Measurements from ENCODE around the gene FDXR.

FDXR gene

DNA sequence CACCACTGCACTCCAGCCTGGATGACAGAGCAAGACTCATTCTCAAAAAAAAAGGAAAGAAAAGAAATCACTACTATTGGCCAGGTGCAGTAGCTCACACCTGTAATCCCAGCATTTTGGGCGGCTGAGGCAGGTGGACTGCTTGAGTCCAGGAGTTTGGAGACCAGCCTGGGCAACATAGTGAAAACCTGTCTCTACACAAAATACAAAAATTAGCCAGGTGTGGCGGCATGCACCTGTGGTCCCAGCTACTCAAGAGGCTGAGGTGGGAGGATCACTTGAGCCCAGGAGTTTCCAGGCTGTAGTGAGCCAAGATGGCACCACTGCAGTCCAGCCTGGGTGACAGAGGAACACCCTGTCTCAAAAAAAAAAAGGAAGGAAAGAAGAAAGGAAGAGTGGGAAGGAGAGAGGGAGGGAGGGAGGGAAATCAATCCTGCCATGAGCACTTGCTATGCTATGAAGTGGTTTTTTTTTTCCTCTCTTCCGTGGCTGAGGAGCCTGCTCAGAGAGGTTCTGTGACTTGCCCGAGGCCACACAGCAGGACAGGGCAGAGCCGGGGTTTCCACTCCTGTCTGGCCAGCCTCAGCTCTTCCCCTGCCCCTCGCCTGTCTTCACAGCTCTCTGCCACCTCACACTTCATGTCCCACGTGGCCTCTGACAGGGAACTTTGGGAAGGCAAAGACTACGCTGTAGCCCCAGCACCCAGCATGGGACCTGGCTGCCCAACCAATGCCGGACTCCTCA, 24.0 kb downstream of the FDXR start:
- in situ Hi-C loops (cut with HindIII; ENCODE audit: low pct_ligation_motif_present, low pct_unique_long_range_greater_than_20kb, low sequenced_read_pairs) = no loop called here
- no peak for DNase-seq

DNA sequence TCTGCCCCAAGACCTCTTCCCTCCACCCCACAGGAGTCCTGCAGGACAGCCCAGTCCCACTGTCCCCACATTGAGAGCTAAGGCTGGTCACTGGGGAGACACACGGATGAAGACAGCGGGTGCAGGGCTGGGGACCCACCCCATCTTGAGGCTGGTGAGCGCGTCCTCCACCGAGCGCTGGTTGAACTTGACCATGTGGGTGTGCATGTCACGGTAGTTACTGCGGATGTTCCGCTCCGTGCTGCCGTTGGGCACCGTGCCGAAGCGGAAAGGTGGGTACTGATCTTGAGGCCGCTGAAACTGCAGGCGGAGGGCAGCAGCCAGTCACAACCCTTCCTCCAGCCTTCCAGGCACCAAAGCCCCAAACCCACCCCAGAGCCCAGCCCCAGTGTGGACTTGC, 26.2 kb downstream of the FDXR start:
- DNase-seq = no peak
- in situ Hi-C loops (cut with HindIII; ENCODE audit: low pct_ligation_motif_present, low pct_unique_long_range_greater_than_20kb, low sequenced_read_pairs) = no loop called here

DNA sequence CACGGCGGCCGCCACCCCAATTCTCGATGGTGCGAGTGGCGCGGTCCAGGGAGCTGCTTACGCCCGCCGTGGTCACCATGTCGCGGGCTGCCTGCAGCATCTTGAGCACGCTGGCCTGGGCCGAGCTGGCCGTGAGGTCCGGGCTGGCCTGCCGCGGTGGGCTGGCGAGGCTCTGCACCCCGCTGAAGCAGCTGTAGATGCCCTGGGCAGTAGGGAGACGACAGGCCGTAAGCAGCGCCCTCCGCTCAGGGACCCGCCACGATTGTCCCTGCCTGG, 29.5 kb downstream of the FDXR start:
- in situ Hi-C loops (cut with HindIII; ENCODE audit: low pct_ligation_motif_present, low pct_unique_long_range_greater_than_20kb, low sequenced_read_pairs) = no loop called here

DNA sequence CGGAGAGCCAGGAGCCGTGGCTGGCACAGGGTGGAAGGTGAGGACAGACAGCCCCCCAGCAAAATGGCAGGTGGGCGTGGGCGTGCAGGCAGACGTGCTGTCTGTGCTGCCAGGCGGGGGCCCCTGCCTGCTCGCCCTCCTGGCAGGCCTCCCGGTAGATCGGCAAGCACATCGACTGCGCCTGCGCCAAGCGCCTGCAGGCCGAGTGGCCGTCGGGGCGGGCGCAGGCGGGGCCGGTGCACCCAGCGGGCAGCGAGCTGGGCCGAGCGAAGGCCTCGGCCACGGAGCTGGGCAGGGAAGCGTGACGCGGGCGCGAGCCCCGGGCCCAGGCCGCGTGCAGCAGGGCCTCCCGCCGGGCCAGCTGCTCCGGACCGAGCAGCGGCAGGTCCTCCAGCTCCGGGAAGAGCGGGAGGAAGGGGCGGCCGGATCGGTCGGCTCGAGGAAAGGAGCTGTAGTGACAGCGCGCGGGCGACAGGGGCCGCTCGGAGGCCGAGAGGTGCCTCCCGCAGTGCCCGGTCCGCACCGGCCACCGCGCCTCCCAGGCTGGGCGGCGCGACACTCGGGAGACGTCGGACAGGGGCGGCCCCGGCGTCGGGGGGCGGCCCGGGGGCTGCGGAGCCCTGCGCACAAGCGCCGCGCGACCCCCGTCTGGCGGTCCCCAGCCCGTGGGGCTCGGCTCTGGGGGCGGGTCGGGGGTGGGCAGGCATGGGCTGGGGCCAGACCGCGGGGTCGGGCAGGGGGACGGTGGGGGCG, 30.0 kb downstream of the FDXR start:
- in situ Hi-C loops (cut with HindIII; ENCODE audit: low pct_ligation_motif_present, low pct_unique_long_range_greater_than_20kb, low sequenced_read_pairs) = no loop called here
- DNase-seq = peak; percentile 82

More for the DNA sequence above, 29.5 kb downstream of the FDXR start:
- DNase-seq = no peak

DNA sequence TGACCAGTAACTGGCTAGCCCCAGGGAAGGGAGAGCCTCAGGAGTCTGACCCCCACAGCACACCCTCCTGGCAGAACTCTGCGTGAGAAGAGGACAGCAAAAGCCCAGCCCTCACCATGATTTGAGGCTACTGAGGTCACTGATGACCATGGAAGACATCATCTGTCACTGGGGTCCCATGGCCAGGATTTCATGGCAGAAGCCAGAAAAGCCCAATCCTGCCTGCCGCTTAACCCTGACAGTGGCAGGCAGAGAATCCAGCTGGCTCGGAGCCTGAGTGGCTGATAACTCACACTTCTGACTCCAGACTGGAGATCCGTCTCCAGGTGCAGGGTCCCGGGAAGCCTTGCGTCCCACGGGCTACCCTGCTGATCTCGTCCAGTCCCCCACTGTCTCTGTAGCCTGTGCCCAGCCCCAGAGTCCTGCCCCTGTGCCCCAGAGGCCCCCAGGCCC, 30.6 kb downstream of the FDXR start:
- in situ Hi-C loops (cut with HindIII; ENCODE audit: low pct_ligation_motif_present, low pct_unique_long_range_greater_than_20kb, low sequenced_read_pairs) = no loop called here
- peak; percentile 44 for DNase-seq

DNA sequence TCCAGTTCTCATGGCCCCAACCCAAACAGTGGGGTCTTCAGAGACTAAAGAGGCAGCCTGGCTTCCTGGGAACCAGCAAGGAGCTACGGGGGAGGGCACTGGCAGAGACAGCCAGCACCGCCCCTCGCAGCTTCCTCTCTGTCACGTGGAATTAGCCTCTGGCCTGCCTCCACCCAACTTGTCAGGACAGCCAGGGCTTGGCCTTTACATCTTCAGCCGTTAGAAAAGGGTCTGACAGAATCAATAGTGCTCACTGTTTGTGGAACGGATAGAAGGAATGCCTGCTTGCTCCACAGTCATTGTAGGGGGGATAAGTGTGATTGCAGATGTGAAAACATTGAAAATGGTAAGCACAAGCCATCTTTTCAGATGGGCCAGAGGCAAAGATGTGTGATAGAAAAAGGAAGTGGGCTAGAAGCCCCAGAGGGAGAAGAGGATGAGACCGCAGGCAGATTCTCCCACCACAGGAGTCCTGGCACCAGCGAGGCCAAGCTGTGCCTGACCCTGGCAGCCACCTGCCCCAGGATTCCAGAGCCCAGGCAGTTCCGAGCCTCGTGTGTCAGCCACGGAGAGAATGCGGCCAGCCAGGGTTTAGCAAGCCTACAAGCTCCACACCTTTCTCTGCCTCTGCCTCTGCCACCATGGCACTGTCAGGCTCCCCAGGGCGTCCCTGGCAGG, 31.7 kb downstream of the FDXR start:
- in situ Hi-C loops (cut with HindIII; ENCODE audit: low pct_ligation_motif_present, low pct_unique_long_range_greater_than_20kb, low sequenced_read_pairs) = no loop called here
- no peak for DNase-seq

DNA sequence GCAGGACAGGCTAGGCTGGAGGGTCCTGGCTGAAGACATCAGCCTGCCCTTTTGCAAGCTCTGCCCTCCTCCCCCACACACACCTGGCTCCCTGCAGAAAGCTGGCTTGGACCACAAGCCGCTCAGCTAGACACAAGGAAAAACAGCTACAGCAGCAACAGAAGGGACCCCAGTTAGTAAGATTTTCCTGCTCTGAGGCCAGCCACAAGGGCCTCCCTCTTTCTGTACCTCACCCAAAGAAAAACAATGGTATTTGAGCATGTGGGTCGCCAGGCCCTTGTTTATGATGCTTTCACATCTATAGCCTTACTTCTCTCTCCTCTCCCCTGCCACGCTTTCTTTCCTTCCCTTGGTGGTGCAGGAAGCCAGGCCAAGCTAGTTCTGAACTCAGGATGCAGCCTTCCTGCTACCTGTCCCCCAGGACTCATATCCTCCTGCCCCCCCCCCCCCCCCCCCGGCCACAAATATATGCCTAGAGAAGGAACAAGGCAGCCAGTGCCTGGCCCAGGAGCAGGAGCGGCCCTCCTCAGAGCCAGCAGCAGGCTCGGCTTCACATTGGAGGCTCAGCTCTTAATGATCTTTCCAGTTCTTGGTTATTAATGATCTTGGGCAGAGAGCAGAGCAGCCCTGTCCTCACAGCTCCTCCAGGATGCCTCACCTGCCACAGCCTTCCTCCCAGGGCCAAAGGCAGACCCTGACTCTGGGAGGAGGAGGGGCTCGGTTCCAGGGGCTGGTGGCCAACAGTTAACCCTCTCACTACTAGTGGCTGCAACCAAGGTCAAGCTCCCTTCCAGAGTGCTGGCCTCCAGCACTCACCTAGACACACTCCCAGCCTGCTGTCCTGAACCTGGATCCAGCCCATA, 32.6 kb downstream of the FDXR start:
- DNase-seq = no peak
- in situ Hi-C loops (cut with HindIII; ENCODE audit: low pct_ligation_motif_present, low pct_unique_long_range_greater_than_20kb, low sequenced_read_pairs) = no loop called here

DNA sequence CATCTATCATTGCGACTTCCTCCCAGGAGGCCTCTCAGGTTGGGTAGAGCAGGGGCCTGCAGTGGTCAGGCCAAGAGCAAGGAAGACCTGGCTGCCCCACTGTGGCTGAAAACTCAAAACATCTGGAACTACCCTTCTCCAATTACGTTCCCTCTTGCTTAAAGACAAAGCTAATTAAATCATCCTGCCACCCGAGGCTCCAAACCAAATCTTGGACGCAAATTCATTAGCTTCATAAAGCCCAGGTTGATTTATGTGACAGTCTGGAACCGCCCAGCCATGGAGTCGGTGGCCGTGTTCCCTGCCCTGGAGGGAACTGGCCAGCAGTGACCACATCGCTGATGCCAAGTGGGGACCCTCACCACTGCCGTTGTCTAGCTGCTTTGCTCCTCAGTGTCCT, 34.5 kb downstream of the FDXR start:
- no peak for DNase-seq
- in situ Hi-C loops (cut with HindIII; ENCODE audit: low pct_ligation_motif_present, low pct_unique_long_range_greater_than_20kb, low sequenced_read_pairs) = no loop called here

DNA sequence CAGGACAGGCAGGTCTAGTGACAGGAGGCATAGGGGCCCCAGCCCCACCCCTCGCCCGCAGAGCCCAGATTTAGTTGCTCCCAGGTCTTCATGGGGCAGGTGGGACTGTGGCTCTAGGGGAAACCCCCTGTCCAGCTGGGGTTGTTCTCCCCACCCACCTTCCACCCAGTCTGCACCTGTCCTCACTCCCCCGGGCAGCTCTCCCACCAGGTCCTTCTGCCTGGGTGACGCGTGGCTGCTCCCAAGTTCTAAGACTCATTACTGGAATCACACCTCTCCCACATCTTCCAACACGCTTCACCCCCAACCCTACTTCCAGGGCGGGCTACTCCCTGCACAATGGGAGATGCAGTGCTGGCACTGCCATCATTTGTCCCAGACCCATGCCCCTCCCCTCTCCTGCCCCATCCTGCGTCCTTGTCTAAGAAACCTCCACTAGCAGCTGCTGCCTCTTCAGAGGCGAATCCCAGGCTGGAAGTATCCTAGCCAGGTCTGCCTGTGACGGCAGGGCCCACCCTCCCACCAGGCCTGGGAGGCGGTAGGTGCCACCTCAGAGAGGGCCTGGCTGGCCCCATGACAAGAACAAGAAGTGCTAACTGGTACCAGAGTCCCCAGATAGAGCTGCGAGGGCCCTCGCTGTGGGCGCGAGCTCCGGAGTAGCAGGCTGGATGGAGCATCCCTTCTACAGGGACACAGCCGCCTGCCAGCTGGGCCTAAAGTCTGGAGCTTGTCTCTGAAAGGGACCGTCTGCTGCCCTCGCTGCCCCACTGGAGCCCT, 35.9 kb downstream of the FDXR start:
- in situ Hi-C loops (cut with HindIII; ENCODE audit: low pct_ligation_motif_present, low pct_unique_long_range_greater_than_20kb, low sequenced_read_pairs) = no loop called here
- DNase-seq = no peak

DNA sequence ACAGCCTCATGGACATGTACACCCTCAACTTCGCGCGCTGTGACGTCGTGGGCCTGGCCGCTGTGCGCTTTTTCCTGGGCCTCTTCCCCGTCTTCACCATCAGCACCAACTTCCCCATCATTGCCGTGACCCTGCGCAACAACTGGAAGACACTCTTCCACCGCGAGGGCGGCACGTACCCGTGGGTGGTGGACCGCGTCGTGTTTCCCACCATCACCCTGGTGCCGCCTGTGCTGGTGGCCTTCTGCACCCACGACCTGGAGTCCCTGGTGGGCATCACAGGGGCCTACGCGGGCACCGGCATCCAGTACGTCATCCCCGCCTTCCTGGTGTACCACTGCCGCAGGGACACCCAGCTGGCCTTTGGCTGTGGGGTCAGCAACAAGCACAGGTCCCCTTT, 36.6 kb downstream of the FDXR start:
- no peak for DNase-seq
- in situ Hi-C loops (cut with HindIII; ENCODE audit: low pct_ligation_motif_present, low pct_unique_long_range_greater_than_20kb, low sequenced_read_pairs) = no loop called here

DNA sequence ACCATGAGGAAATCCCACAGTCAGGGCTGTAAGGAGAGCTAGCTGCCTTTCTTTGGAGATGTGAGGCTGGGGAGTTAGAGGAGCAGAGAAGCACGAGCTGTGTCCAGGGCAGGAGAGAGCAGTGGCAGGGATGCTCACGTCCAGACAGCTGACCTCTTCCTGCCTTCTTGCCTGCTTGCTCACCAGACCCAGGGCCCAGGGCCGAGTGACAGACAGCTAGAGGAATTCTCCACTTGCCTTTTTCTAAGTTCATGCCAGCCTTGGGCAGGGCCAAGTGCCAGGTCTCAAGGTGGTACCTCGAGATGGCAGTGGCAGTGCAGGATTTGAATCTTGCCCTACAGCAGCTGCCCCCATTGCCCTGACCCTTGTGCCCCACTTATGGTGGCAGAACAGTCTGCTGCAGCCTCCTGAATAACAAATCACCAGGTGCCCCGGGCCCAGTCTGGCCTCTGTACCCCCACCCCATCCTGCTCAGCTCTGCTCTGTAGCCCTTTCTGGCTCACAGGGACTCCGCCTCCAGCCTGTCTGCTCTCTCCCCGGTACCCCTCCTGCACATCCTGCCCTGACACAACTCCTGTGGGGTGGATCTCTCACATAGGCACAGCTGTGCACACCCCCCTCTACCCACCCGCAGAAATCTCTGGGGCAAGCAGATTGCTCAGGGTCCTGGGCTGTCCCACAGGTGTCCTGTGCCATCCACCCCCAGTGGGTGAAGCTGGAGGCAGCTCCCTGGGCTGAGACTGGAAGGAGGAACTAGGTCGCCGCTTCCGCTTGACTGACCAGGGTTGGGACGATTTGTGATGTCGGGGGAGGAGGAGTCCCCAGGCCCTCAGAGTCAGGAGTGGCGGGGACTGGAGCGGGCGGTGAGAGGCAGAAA, 39.1 kb downstream of the FDXR start:
- peak; percentile 72 for DNase-seq

DNA sequence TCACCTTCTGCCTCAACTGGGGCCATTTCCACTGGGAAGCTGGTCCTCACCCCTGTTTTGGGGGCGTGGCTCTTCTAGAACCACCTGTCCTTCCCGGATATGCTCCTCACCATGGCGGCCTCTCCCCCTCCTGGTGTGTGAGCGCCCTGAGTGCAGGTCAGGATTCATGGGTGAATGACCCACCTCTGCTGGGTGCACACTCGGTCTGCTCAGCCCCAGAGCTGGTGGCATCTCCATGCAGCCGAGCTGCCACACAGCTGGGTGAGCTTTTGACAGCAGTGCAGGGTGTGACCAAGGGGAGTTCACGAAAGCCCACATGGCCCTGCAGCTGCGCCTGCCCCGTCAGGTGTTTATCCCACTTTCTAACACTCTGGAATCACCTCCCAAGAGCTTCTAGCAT, 40.4 kb downstream of the FDXR start:
- in situ Hi-C loops (cut with HindIII; ENCODE audit: low pct_ligation_motif_present, low pct_unique_long_range_greater_than_20kb, low sequenced_read_pairs) = no loop called here
- DNase-seq = no peak

More for the DNA sequence above, 39.1 kb downstream of the FDXR start:
- in situ Hi-C loops (cut with HindIII; ENCODE audit: low pct_ligation_motif_present, low pct_unique_long_range_greater_than_20kb, low sequenced_read_pairs) = no loop called here

DNA sequence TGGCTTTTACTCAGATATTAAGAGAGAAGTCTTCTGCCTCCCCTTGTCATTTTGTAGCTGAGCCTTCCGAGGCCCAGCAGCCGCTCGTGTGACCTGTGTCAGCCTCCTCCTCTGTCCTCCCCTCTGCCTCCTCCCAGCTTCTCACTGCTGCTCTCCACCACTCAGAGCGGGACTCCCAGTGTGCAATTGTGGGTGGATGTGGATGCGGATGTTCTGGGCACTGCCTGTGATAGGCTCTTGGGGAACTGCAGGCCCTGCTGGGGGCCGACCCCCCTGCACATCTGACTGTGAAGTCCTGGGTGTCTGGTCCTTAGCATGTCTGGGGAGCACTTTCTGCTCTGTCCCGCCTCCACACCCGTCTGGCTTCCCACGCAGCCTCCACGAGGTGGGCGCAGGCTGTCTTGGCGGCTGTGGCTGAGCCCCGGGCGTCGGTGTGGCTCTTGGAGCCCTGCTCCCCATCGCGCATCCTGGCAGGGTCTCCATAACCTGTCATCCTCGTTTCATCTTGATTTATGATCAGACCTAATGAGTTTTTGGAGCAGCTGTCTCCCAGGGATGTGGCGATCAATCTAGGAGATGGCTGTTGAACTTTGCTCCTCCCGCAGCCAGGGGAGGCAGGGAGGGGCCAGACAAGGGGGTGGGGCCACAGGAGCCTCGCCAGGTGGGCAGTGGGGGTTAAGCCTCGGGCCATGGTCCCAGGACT, 41.2 kb downstream of the FDXR start:
- DNase-seq = no peak
- in situ Hi-C loops (cut with HindIII; ENCODE audit: low pct_ligation_motif_present, low pct_unique_long_range_greater_than_20kb, low sequenced_read_pairs) = no loop called here

DNA sequence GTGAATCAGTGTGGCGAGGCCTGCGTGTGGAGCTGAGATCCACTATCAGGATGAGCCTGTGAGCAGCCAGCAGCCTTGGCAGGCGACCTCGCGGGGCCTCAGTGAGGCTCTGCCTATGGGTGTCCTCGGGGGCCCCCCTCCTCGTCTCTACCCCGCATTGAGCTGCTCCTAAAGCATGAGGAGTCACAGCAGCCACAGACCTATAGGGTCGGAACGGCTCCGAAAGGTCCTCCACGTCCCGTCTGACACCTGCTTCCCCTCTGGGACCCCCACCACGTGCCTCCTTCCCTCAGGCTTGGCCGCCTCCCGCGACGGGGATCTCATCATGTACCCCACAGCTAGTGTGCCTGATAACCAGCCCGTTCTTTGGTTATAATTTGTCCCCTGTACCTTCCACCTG, 41.9 kb downstream of the FDXR start:
- in situ Hi-C loops (cut with HindIII; ENCODE audit: low pct_ligation_motif_present, low pct_unique_long_range_greater_than_20kb, low sequenced_read_pairs) = no loop called here
- DNase-seq = no peak

DNA sequence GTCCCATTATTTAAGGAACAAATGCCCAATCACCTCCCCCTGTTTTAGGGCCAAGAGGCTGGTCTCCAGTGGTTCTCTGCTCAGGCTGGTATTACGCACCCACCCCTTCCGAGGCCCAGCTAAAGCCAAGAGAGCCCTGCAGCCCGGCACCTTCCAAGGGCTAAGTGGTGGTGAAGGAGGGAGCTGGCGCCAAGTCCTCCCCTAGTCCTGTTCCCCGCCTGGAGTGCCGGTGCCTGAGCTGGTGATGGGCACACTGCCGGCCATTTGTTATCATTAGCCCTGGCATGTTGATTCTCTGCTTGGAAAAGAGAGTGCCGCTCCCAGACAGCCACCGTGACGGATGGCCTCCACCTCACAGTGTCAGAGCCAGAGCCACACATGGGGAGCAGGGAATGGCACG, 45.0 kb downstream of the FDXR start:
- no peak for DNase-seq
- in situ Hi-C loops (cut with HindIII; ENCODE audit: low pct_ligation_motif_present, low pct_unique_long_range_greater_than_20kb, low sequenced_read_pairs) = no loop called here

DNA sequence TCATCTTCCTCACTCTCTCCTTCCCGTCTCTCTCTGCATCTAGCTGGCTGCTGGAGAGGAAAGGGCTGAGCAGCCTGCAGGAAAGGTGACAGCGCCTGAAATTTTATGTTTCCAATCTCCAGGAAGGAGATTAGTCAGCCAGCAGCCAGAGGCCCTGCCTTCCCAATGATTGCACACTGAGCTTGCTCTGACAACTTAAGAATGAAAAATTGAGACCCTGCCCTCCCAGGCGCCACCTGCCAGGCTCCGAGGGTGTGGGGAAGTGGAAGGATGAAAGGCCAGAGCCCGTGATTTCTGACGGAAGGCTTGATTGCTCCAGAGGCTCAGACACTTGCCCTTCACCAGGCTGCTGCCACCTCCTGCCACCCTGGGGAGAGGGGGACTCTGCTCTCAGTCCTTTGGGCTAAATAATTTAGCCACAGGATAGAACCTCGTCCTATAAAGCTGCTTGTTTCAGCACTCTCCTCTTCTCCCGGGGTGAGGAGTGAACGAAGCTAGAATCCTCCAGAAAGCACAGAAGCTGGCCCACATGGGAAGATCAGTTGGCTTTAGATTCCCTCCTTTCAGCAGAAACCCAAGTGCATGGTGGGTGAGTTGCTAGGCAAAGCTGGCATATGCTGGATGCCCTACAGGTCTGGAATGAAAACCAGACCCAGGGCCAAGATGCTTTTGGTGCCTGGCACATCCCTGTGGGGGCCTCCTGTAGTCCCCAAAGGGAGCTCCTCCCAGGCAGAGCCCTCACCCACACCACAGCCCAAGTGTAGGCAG, 46.7 kb downstream of the FDXR start:
- DNase-seq = no peak
- in situ Hi-C loops (cut with HindIII; ENCODE audit: low pct_ligation_motif_present, low pct_unique_long_range_greater_than_20kb, low sequenced_read_pairs) = no loop called here

All from ACHN (cell line).